Upper lobe of right lung (tissue), 1 donor: ENCODE data around the gene CCDC167. TPM values are rescaled to one million over a fixed set of nuclear protein-coding genes. Genes with fewer than 3 reads are reported as not detected.
A peak's percentile ranks its signal among the peaks of the same experiment; 100 is the strongest.

ENCODE experiments used
- ATAC-seq: fragments of 200-7000 bp; cut with Tn5 transposase; one replicate; pipeline ENCODE4 v1.9.1; 2020; ENCODE audit warnings: mild to moderate bottlenecking, moderate library complexity
- DNase-seq: peaks from one replicate; pipeline ENCODE4 v3.0.0-alpha.2; 2020
- H3K27ac ChIP-seq: fragments of 200-600 bp; one replicate; pipeline ENCODE4 v1.8.0; 2022
- H3K27me3 ChIP-seq: fragments of 200-600 bp; one replicate; pipeline ENCODE4 v1.8.0; 2022; ENCODE audit warnings: mild to moderate bottlenecking
- H3K36me3 ChIP-seq: fragments of 200-600 bp; one replicate; pipeline ENCODE4 v1.8.0; 2022
- H3K4me1 ChIP-seq: fragments of 200-600 bp; one replicate; pipeline ENCODE4 v1.8.0; 2022
- H3K4me3 ChIP-seq: fragments of 200-600 bp; one replicate; pipeline ENCODE4 v1.8.0; 2022; ENCODE audit warnings: mild to moderate bottlenecking
- H3K9me3 ChIP-seq: fragments of 200-600 bp; one replicate; pipeline ENCODE4 v1.8.0; 2022
- intact Hi-C: fragments of 100-400 bp; cut with DNase I; formaldehyde crosslinking; loops from one replicate; pipeline ENCODE4 v1.11.0; 2022
- total RNA-seq: library from RNA; stranded (reverse); fragmentation: NEBNext Ultra II Directional; extraction: Animal tissue kit (Norgen Biotek cat#: 25700); gene quantifications from one replicate; pipeline ENCODE4 v1.2.1, GENCODE V29; 2021
- TF ChIP-seq, protein P1 (sequence below): fragments of 200-600 bp; IDR thresholded peaks from one replicate; pipeline ENCODE4 v1.8.0; 2022; ENCODE audit warnings: antibody characterized with exemption
- donor health status: DM: no; HTN: yes; CAD: no; lungs with severe emphysema.

The CCDC167 gene
- total RNA-seq, 1 donor from 2014 or later = 12.9 TPM

GRCh38 chr6:37539171-37540028, 39.7 kb upstream of the CCDC167 start:
- intact Hi-C loops = no loop called here
- H3K27me3 ChIP-seq = peaks cover 35% of the 10 kb centered on the region

DNA sequence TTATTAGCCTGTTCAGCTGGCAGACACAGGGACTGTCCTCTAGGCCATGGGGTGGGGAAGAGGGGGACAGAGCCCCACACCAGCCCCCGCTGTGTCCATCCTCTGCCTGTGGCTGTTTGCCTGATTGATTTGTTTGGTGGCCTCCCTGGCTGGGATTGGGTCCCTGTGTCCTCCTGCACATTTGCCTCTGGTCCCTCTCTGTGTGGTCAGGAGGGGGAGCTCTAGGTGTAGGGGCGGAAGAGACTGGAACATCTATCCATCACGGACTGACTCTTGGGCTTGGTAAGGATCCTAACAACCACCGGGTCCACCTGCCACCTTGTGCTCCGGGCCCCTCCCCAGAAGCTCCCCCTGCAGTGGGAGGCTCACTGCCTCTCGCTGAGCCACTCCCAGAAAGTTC, 38.4 kb upstream of the CCDC167 start:
- H3K4me1 ChIP-seq = peaks cover 12% of the 10 kb centered on the region
- no peak for DNase-seq
- ATAC-seq = no peak
- H3K27me3 ChIP-seq = peaks cover 46% of the 10 kb centered on the region
- H3K4me3 ChIP-seq = no peak overlapping the region
- no peaks in the 10 kb centered on the region for H3K36me3 ChIP-seq
- no peaks in the 10 kb centered on the region for H3K9me3 ChIP-seq
- TF ChIP-seq, protein P1, sequence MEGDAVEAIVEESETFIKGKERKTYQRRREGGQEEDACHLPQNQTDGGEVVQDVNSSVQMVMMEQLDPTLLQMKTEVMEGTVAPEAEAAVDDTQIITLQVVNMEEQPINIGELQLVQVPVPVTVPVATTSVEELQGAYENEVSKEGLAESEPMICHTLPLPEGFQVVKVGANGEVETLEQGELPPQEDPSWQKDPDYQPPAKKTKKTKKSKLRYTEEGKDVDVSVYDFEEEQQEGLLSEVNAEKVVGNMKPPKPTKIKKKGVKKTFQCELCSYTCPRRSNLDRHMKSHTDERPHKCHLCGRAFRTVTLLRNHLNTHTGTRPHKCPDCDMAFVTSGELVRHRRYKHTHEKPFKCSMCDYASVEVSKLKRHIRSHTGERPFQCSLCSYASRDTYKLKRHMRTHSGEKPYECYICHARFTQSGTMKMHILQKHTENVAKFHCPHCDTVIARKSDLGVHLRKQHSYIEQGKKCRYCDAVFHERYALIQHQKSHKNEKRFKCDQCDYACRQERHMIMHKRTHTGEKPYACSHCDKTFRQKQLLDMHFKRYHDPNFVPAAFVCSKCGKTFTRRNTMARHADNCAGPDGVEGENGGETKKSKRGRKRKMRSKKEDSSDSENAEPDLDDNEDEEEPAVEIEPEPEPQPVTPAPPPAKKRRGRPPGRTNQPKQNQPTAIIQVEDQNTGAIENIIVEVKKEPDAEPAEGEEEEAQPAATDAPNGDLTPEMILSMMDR = no peak
- H3K27ac ChIP-seq = no peak overlapping the region
- intact Hi-C loops = no loop called here

More at GRCh38 chr6:37539171-37540028, 39.7 kb upstream of the CCDC167 start:
- DNase-seq = no peak
- TF ChIP-seq, protein P1 = no peak
- Histone ChIP-seq H3K4me1 (peaks cover 12% of the 10 kb centered on the region), H3K4me3 (no peak overlapping the region), H3K27ac (no peak overlapping the region), H3K9me3 (no peaks in the 10 kb centered on the region), H3K36me3 (no peaks in the 10 kb centered on the region)
- ATAC-seq = no peak

GRCh38 chr6:37537548-37537947, 37.9 kb upstream of the CCDC167 start:
- DNase-seq = no peak
- Histone ChIP-seq H3K4me1 (peaks cover 12% of the 10 kb centered on the region), H3K36me3 (no peaks in the 10 kb centered on the region), H3K9me3 (no peaks in the 10 kb centered on the region), H3K4me3 (no peak overlapping the region), H3K27ac (no peak overlapping the region), H3K27me3 (peaks cover 50% of the 10 kb centered on the region)
- TF ChIP-seq, protein P1 = no peak
- ATAC-seq = no peak
- intact Hi-C loops = no loop called here

GRCh38 chr6:37536491-37537190, 36.9 kb upstream of the CCDC167 start:
- peaks cover 50% of the 10 kb centered on the region for H3K27me3 ChIP-seq
- H3K4me3 ChIP-seq = peak overlapping the region; percentile 10
- no peaks in the 10 kb centered on the region for H3K9me3 ChIP-seq
- no peak for ATAC-seq
- TF ChIP-seq, protein P1 = no peak
- H3K36me3 ChIP-seq = no peaks in the 10 kb centered on the region
- no peak overlapping the region for H3K27ac ChIP-seq
- H3K4me1 ChIP-seq = peaks cover 12% of the 10 kb centered on the region
- intact Hi-C loops = no loop called here
- no peak for DNase-seq

GRCh38 chr6:37535759-37536490, 36.2 kb upstream of the CCDC167 start:
- no peak overlapping the region for H3K27ac ChIP-seq
- H3K36me3 ChIP-seq = no peaks in the 10 kb centered on the region
- H3K4me3 ChIP-seq = peak overlapping the region; percentile 10
- H3K4me1 ChIP-seq = peaks cover 12% of the 10 kb centered on the region
- H3K27me3 ChIP-seq = peaks cover 50% of the 10 kb centered on the region
- no peaks in the 10 kb centered on the region for H3K9me3 ChIP-seq
- TF ChIP-seq, protein P1 = no peak
- ATAC-seq (no peak), DNase-seq (no peak)
- intact Hi-C loops = no loop called here
